GM12874 (cell line): Measurements from ENCODE around the gene MCF2L.

Experiments used
- CTCF ChIP-seq: IDR thresholded peaks from 2 replicates; pipeline ENCODE4 v1.5.1; 2011; ENCODE audit warnings: low read depth, mild to moderate bottlenecking, control low read depth, low read length, moderate library complexity; ENCODE audit not compliant: insufficient read depth

Gene MCF2L

GRCh38 chr13:113135281-113135760, 166.3 kb downstream of the MCF2L start:
- TF ChIP-seq CTCF, result no peak

GRCh38 chr13:113137691-113138298, 168.8 kb downstream of the MCF2L start:
- no peak for TF ChIP-seq CTCF

- no peak for TF ChIP-seq CTCF
Observed at GRCh38 chr13:113138792-113139551, 170.0 kb downstream of the MCF2L start.

GRCh38 chr13:113139577-113139976, 170.6 kb downstream of the MCF2L start:
- TF ChIP-seq CTCF, result no peak

GRCh38 chr13:113140677-113141600, 171.9 kb downstream of the MCF2L start:
- TF ChIP-seq CTCF, result no peak

- no peak for TF ChIP-seq CTCF
Observed at GRCh38 chr13:113141601-113141970, 172.6 kb downstream of the MCF2L start.

- no peak for TF ChIP-seq CTCF
Observed at GRCh38 chr13:113142876-113143275, 173.9 kb downstream of the MCF2L start.
